COLO668 (cell line): Measurements from ENCODE around the gene LRRFIP2.

Experiments used
- DNase-seq: peaks from one replicate; lab custom pipeline; 2025; ENCODE audit not compliant: unreplicated experiment; lab: John Stamatoyannopoulos, UW

LRRFIP2 gene

DNA sequence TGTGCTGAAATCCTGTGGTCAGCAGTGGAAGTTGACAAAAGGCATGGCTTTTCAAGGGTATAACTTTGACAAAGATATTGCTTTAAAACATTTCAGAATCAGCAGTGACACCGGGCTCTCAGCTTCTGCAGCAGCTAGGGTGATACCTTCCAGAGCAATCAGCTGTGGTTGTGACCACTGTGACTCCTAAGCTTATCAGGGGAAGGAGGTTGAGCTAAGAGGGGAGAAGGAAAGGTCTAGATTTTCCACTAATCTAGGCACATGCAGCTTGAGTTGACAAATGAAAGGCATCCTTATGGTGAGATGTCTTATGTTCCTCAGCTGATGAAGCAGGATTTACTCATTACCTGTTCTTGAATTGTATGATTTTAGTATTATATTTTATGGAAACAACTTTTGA, 16.3 kb upstream of the LRRFIP2 start:
- no peak for DNase-seq

- DNase-seq, result no peak
Observed at GRCh38 chr3:37189109-37189508, 14.7 kb upstream of the LRRFIP2 start.

GRCh38 chr3:37183976-37184375, 9.6 kb upstream of the LRRFIP2 start:
- DNase-seq, result no peak

GRCh38 chr3:37183375-37183831, 9.0 kb upstream of the LRRFIP2 start:
- no peak for DNase-seq

DNA sequence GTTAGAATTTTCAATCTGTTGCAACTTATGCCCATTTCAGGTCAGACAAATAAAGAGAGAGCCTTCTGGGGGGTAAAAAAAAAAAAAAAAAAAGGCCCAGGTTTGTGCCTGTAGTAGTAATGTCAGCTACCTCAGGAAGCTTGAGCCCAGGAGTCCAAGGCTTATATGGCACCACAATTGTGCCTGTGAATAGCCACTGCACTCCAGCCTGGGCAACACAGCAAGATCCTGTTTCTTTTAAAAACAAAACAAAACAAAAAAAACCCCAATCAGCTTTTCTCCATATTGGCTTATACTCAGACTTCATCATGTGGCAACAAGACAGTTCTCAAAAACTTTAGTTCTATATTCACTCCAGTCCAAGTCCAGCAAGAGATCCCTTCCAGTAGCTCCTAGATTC, 8.4 kb upstream of the LRRFIP2 start:
- no peak for DNase-seq

GRCh38 chr3:37181756-37182155, 7.4 kb upstream of the LRRFIP2 start:
- no peak for DNase-seq

DNA sequence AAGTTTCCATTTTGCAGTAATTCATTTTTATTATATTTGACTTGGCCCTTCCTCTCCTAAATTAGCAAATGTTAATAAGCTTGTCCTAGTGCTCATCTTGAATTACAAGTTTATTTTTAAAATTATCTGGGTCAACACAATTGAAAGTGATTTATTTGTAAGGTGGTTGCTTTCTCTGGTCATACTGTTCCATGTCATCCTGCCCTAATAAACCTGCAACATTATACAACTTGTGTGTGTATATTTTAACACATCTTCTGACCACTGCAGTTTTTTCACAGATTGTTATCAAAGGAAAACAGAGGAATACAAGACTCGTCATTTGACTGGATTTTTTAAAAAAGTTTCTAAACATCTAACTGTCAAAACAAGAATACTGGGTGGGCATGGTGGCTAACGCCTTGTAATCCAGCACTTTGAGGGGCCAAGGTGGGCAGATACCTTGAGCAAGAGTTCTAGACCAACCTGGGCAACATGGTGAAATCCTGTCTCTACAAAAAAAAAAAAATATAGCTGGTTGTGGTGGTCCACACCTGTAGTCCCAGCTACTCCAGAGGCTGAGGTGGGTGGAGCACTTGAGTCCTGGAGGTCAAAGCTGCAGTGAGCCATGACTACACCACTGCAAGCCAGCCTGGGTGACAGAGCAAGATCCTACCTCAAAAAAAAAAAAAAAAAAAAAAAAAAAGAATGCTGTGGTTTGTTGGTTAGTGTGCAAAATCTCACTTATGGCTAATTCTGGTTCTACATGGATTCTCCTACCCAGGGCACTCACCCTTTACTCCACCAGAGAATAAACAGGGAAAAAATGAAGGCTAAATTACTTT, 5.0 kb upstream of the LRRFIP2 start:
- no peak for DNase-seq

GRCh38 chr3:37173806-37174205, 576 bp downstream of the LRRFIP2 start:
- DNase-seq, result no peak

DNA sequence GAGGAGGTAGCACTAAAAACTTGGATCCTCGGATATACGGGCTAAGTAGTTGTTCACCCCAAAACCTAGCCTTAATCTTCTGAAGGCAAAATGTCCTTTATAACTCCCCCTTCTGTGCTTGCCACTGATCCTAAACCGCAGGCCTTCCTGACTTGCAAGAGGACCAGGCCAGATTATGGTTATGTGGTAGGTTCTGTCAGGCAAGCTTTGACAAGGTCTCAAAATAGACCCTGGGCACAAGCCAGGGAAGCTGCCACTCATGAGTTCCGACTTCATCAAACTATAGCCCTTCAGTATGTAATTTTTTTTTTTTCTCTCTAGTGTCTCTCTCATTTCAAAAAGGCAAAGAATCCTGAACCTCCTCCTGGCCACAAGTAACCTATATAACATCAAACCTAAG, 3.2 kb downstream of the LRRFIP2 start:
- DNase-seq, result no peak

GRCh38 chr3:37170513-37170912, 3.9 kb downstream of the LRRFIP2 start:
- DNase-seq, result no peak

DNA sequence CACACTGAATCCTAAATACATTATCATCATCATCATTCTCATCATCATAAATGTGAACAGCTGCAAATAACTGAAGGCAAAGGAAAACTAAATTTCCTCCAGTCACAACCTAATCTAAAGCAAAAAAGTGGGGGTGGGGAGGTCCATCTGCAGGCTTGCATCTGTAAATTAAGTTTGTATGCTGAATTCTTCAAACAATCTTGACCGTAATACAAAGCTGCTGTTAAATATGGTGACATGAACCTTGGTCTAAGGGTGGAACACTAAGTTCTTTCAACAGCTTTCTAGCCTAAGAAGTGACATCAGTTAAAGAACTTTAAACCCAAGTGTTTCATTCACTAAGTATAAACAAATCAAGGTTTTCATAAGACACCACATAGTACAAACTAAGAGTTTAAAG, 4.3 kb downstream of the LRRFIP2 start:
- DNase-seq, result no peak

- DNase-seq, result no peak
Observed at GRCh38 chr3:37168896-37169295, 5.5 kb downstream of the LRRFIP2 start.

DNA sequence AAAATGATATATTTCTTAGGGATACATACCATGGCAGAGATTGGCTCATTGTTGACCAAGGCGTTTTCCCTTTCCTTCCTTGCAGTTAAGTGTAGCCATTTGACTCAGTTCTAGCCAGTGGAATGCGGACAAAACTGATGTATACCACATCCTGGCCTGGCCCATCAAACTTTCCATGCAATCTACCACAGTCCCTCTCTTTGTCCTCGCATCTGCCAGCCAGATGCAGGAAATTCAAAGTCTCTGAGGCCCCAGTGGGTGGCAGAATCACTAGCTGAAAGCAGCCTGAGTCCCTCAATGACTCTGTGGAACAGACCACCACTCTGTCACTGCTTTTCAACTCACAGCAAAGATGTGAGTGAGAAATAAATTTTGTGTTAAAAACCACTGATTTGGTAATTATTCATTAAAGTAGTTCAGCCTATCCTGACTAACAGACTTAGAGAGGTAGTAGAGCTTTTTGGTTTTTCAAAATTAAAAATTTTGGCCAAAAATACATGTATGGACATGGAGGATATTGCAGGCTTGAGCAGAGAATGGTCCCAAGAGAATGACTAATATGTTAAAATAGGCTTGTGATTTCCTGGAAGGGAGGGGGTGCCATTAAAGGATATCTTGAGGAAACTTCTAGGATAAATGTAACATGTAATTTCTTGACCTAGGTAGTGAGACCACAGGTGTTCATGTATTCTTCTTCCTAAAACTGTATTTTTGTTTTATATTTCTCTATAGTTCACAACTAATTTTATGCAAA, 10.9 kb downstream of the LRRFIP2 start:
- no peak for DNase-seq

- no peak for DNase-seq
Observed at GRCh38 chr3:37162501-37163245, 11.7 kb downstream of the LRRFIP2 start.

GRCh38 chr3:37161351-37161750, 13.0 kb downstream of the LRRFIP2 start:
- no peak for DNase-seq

- no peak for DNase-seq
Observed at GRCh38 chr3:37155782-37156181, 18.6 kb downstream of the LRRFIP2 start.

DNA sequence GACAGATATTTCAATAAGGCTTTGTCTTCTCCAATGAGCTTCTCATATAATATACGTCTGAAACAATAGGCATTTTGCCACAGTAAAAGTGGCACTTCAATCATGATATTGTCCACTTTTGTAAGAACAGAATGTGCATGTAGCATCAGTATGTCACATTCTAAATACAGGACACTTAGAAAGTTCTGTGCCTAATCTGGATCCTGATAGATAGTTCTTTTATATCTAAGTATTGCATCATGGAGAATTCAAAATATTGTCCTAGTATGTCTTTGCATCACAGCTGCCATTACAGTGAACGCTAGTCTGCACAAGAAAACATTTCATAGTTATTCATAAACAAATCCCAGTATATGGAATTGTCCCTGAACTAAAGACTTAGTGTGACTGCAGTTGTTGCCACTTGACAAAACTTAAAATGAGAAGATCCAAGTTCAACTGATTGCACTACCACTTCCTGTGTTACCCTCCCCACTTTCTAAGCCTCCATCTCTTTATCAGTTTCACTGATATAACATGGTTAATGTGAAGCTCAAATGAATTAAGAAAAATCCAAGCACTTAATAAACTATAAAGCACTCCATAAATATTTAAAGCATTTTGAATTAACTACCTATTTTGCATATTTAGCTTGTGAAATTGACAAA, 19.6 kb downstream of the LRRFIP2 start:
- DNase-seq, result no peak

DNA sequence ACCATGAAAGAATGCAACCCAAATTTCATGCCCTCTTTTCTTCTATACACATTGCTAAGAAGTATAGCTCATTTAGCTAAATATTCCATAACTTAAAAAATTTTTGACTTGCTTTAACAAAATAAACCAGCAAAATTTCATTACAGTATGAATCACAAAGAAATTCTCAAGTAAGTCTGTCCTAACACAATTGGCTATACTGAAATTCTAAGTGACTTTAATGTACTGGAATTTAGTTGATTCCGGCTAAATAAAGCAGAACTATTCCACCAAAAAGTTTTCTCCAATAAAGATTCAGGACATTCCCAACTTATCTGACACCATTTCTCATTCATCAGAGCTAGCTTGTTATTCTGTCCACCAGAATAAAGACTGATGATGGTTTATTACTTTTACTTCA, 23.8 kb downstream of the LRRFIP2 start:
- no peak for DNase-seq

GRCh38 chr3:37149257-37149656, 25.1 kb downstream of the LRRFIP2 start:
- DNase-seq, result no peak

DNA sequence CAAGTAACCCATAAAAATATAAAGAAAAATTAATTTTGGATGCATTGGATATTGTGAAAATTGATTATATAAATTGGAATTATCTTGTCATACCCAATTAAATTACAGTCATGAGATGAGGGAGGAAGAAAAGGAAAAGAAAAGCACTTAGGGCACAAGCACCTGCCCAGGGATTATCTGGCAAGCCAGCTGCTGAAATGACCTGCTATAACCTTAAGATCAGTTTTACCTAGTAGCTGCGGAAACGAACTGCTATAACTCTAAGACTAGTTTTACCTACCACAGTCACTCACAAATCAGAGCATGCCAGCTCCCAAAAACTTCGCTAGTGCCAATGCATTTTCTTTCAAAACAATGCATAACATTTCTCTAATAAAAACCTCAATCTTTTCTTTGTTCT, 26.2 kb downstream of the LRRFIP2 start:
- no peak for DNase-seq

GRCh38 chr3:37147666-37148065, 26.7 kb downstream of the LRRFIP2 start:
- no peak for DNase-seq
